K562 (cell line): Measurements from ENCODE around the gene PDGFC. TPM values are rescaled to one million over a fixed set of nuclear protein-coding genes. Genes with fewer than 3 reads are reported as not detected.

Experiments used
- ATAC-seq: fragments of 200-7000 bp; cut with Tn5 transposase; 3 replicates; pipeline ENCODE4 v1.9.1; 2020; ENCODE audit warnings: moderate library complexity
- BruUV-seq: library from RNA; stranded (reverse); fragments of 400-500 nt; replicated peaks from 2 replicates; lab custom pipeline; 2021; lab: Mats Ljungman, UMichigan
- CTCF ChIA-PET: fragments of 300-600 bp; formaldehyde crosslinking; extraction: SDS; loops from one replicate; lab custom pipeline; 2021; ENCODE audit warnings: low intra/inter-chr PET ratio; lab: Yijun Ruan, JAX
- POLR2A ChIA-PET: fragments of 300-600, 350-650 bp; sonication (Branson Sonifier 250); formaldehyde crosslinking; extraction: SDS; loops from one replicate; lab custom pipeline; 2021; ENCODE audit warnings: antibody characterized with exemption, inconsistent platforms; lab: Yijun Ruan, JAX
- DNase-seq, 4 experiments: peaks; one replicate each; pipeline versions ENCODE4 v3.0.0 to v3.0.0-alpha.2; 2011 to 2018; ENCODE audit warnings: low spot score in 3 of 4, mixed read lengths in 3 of 4; ENCODE audit errors: extremely low read depth in 1 of 4
- FAIRE-seq: peaks from 2 replicates; lab custom pipeline; 2011; peaks lifted over from hg19 to GRCh38; lab: Jason Lieb, UNC
- H2AFZ ChIP-seq: 2 replicates; pipeline ENCODE4 v1.6.0; 2011; ENCODE audit warnings: low read depth, low read length, control low read depth, inconsistent platforms
- H3K27ac ChIP-seq: fragments of 200-600 bp; 3 replicates; pipeline ENCODE4 v1.8.0; 2011; ENCODE audit warnings: low read depth, mild to moderate bottlenecking, control low read depth, inconsistent platforms, low read length, moderate library complexity, mixed read lengths; ENCODE audit errors: extremely low read depth
- H3K27me3 ChIP-seq, 2 experiments: fragments of 300-600 bp in 1 of 2; 2 replicates in 1 of 2; 3 replicates in 1 of 2; pipeline versions ENCODE4 v1.6.0 to v1.8.0; 2011; ENCODE audit warnings: inconsistent platforms in 2 of 2, low read length in 2 of 2, mild to moderate bottlenecking in 1 of 2, mixed read lengths in 1 of 2, moderate library complexity in 1 of 2; ENCODE audit not compliant: control insufficient read depth in 2 of 2, insufficient read depth in 2 of 2
- H3K36me3 ChIP-seq: fragments of 300-600 bp; 3 replicates; pipeline ENCODE4 v1.8.0; 2011; ENCODE audit warnings: mild to moderate bottlenecking, low read length, inconsistent platforms; ENCODE audit not compliant: control insufficient read depth, insufficient read depth
- H3K4me1 ChIP-seq, 2 experiments: fragments of 200-600 bp in 1 of 2; replicated peaks in 1 of 2; 2 replicates in 1 of 2; 3 replicates in 1 of 2; pipeline versions ENCODE4 v1.5.1 to v1.8.0; 2011; ENCODE audit warnings: inconsistent platforms in 2 of 2, low read length in 2 of 2, mild to moderate bottlenecking in 1 of 2, mixed read lengths in 1 of 2, moderate library complexity in 1 of 2; ENCODE audit not compliant: control insufficient read depth in 2 of 2, insufficient read depth in 2 of 2
- H3K4me2 ChIP-seq: 2 replicates; pipeline ENCODE4 v1.6.1; 2011; ENCODE audit warnings: low read length, control low read depth, inconsistent platforms, mixed read lengths; ENCODE audit not compliant: insufficient read depth
- H3K4me3 ChIP-seq: fragments of 200-600 bp; sonication (generic), shearing (Covaris generic); 2 replicates; pipeline ENCODE4 v1.5.1; 2016; ENCODE audit warnings: control low read depth, inconsistent platforms
- H3K79me2 ChIP-seq: fragments of 200-600 bp; 3 replicates; pipeline ENCODE4 v1.8.0; 2011; ENCODE audit warnings: low read length, inconsistent platforms; ENCODE audit not compliant: control insufficient read depth, insufficient read depth
- H3K9ac ChIP-seq, 2 experiments: 2 replicates each; pipeline versions ENCODE4 v1.6.0 to v1.6.1; 2011; ENCODE audit warnings: low read depth in 2 of 2, low read length in 2 of 2, control low read depth in 1 of 2, inconsistent platforms in 1 of 2, mild to moderate bottlenecking in 1 of 2, mixed read lengths in 1 of 2; ENCODE audit not compliant: insufficient read depth in 1 of 2
- H3K9me1 ChIP-seq: one replicate; pipeline ENCODE4 v1.6.0; 2011; ENCODE audit warnings: inconsistent platforms, mild to moderate bottlenecking, low read length, moderate library complexity; ENCODE audit not compliant: control insufficient read depth, insufficient read depth
- H3K9me3 ChIP-seq: replicated peaks from 2 replicates; pipeline ENCODE4 v1.5.1; 2011; ENCODE audit warnings: low read depth, low read length, inconsistent platforms; ENCODE audit not compliant: control insufficient read depth, insufficient read depth
- H4K20me1 ChIP-seq: replicated peaks from 2 replicates; pipeline ENCODE4 v1.6.1; 2011; ENCODE audit warnings: low read length, inconsistent platforms, mixed read lengths; ENCODE audit not compliant: control insufficient read depth, insufficient read depth
- ESRRB ChIP-seq: fragments of 250-450 bp; sonication (Bioruptor Pico); IDR thresholded peaks from 2 replicates; pipeline ENCODE4 v1.5.0; 2020; ENCODE audit warnings: mild to moderate bottlenecking, moderate library complexity, borderline replicate concordance
- KDM2B ChIP-seq: fragments of 250-450 bp; sonication (Bioruptor Pico); IDR thresholded peaks from 2 replicates; pipeline ENCODE4 v1.8.0; 2021; ENCODE audit warnings: mild to moderate bottlenecking, moderate library complexity
- MAFF ChIP-seq: IDR thresholded peaks from 2 replicates; pipeline ENCODE4 v1.6.1; 2012; ENCODE audit warnings: low read length, improper control_type of control experiment
- POLR2G ChIP-seq: fragments of 200-400 bp; formaldehyde crosslinking; IDR thresholded peaks from 2 replicates; pipeline ENCODE4 v1.6.1; 2017; ENCODE audit warnings: low read depth, mild to moderate bottlenecking, antibody characterized with exemption, low read length, moderate library complexity
- PYGO2 ChIP-seq: fragments of 450-650 bp; IDR thresholded peaks from 2 replicates; pipeline ENCODE4 v1.6.1; 2016; ENCODE audit warnings: mild to moderate bottlenecking, missing genetic modification characterization, moderate library complexity, missing compliant biosample characterization
- SNIP1 ChIP-seq: fragments of 450-650 bp; IDR thresholded peaks from 2 replicates; pipeline ENCODE4 v1.7.1; 2017; ENCODE audit warnings: low read depth, mild to moderate bottlenecking
- TCF7L2 ChIP-seq: fragments of 150-350 bp; IDR thresholded peaks from 2 replicates; pipeline ENCODE4 v1.6.1; 2016; ENCODE audit warnings: low read depth, mild to moderate bottlenecking, low read length, moderate library complexity
- ZKSCAN1 ChIP-seq: fragments of 150-350 bp; IDR thresholded peaks from 2 replicates; pipeline ENCODE4 v1.6.1; 2016; ENCODE audit warnings: low read depth, low read length
- ZNF134 ChIP-seq: fragments of 250-450 bp; sonication (Bioruptor Pico); conservative IDR thresholded peaks from 2 replicates; pipeline ENCODE4 v1.4.0; 2020
- ZNF644 ChIP-seq: fragments of 200-800 bp; sonication (Bioruptor generic); IDR thresholded peaks from 2 replicates; pipeline ENCODE4 v1.6.1; 2016; ENCODE audit warnings: low read depth, missing genetic modification characterization, missing compliant biosample characterization
- WGBS: fragments of 100-300 bp; shearing (Covaris generic); methylation state at CpG from one replicate; pipeline ENCODE4 v1.1.6; 2016; ENCODE audit warnings: low coverage, mixed read lengths; ENCODE audit not compliant: insufficient coverage; ENCODE audit errors: missing lambda C conversion rate; 5-methylcytosine and 5-hydroxymethylcytosine counted together
- in situ Hi-C: fragments of 300-500 bp; cut with MboI; formaldehyde crosslinking; loops from 4 replicates; pipeline ENCODE4 v1.15.0; 2018; ENCODE audit warnings: inconsistent platforms, mixed read lengths
- intact Hi-C: fragments of 100-400 bp; cut with micrococcal nuclease; formaldehyde crosslinking; loops from 2 replicates; pipeline ENCODE4 v1.14.2; 2022
- polyA plus RNA-seq, 8 experiments: library from polyadenylated mRNA; depleted of rRNA in 4 of 8; stranded (reverse) in 5 of 8; unstranded in 3 of 8; fragments of >200 nt; fragmentation: Nextera tagmentation in 2 of 8; fragmentation: Illumina TruSeq in 1 of 8; extraction: Ambion mirVana in 2 of 8; extraction: Trizol in 1 of 8; gene quantifications; 2 replicates each; pipeline versions ENCODE4 v1.2.1 to v1.2.3, GENCODE V29; 2011 to 2014; ENCODE audit warnings: inconsistent platforms in 1 of 8, missing spikeins in 1 of 8
- total RNA-seq, 7 experiments: library from RNA; depleted of rRNA in 6 of 7; stranded (reverse); fragments of >200 nt in 6 of 7; fragmentation: Illumina TruSeq in 2 of 7; extraction: Trizol in 2 of 7; gene quantifications; 2 replicates each; pipeline versions ENCODE4 v1.2.1 to v1.2.3, GENCODE V29; 2011 to 2021; ENCODE audit warnings: low replicate concordance in 1 of 7
- TF ChIP-seq, protein P1 (sequence below): fragments of 200-800 bp; sonication (Bioruptor generic); IDR thresholded peaks from 2 replicates; pipeline ENCODE4 v1.6.1; 2017; ENCODE audit warnings: missing genetic modification characterization, missing compliant biosample characterization

Gene PDGFC
- total and polyA plus RNA-seq, 9 of the 15 experiments (the other 6 are each of a cell fraction or from before 2014, with no cell fraction given), result not detected

DNA sequence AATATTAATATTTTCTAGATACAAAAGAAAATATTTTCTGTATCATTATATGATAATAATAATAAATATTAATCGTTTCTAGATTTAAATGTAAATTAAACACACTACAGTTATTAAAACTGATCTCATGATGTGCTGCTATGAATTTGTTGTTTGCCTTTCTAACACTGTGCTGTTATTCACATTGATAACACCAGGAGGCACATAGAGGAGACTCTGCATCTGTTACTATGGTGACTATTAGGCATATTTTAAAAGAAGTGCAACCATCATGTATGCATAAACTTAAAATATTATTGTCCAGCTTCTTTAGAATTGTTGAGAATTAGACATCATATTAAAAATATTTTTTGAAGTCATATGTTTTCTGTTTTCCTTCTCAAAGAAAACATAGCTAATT is 11.8 kb upstream of the PDGFC start:
- Histone ChIP-seq H3K27ac (no peak overlapping the region), H2AFZ (no peak overlapping the region), H3K9ac (no peak overlapping the region), H3K9me1 (no peaks in the 10 kb centered on the region), H4K20me1 (no peaks in the 10 kb centered on the region), H3K4me3 (no peak overlapping the region)
- WGBS, result 0% methylated on average over 1 of the region's 1 CpG
- in situ Hi-C loops, result no loop called here
- TF ChIP-seq ZNF644 (tag), result no peak
- no peak for TF ChIP-seq ZNF134 (CRISPR knock-in tag)
- TF ChIP-seq KDM2B (CRISPR knock-in tag), result no peak
- no peak for TF ChIP-seq PYGO2 (tag)
- no peak for TF ChIP-seq SNIP1
- TF ChIP-seq MAFF, result no peak
- TF ChIP-seq ESRRB (CRISPR knock-in tag), result no peak
- TF ChIP-seq TCF7L2, result no peak
- TF ChIP-seq POLR2G, result no peak
- no peak for TF ChIP-seq ZKSCAN1
- TF ChIP-seq, protein P1, sequence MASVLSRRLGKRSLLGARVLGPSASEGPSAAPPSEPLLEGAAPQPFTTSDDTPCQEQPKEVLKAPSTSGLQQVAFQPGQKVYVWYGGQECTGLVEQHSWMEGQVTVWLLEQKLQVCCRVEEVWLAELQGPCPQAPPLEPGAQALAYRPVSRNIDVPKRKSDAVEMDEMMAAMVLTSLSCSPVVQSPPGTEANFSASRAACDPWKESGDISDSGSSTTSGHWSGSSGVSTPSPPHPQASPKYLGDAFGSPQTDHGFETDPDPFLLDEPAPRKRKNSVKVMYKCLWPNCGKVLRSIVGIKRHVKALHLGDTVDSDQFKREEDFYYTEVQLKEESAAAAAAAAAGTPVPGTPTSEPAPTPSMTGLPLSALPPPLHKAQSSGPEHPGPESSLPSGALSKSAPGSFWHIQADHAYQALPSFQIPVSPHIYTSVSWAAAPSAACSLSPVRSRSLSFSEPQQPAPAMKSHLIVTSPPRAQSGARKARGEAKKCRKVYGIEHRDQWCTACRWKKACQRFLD (CRISPR knock-in tag), result no peak
- TF ChIP-seq, all 486 proteins: peak for 0
- intact Hi-C loops, result no loop called here
- BruUV-seq, result no TSS peak
- POLR2A ChIA-PET, result no interaction called here
- DNase-seq, result no peak
- H3K4me2 ChIP-seq, result no peak overlapping the region
- CTCF ChIA-PET, result no interaction called here
- H3K79me2 ChIP-seq, result no peaks in the 10 kb centered on the region
- FAIRE-seq, result no peak
- no peaks in the 10 kb centered on the region for H3K36me3 ChIP-seq
- no peak for ATAC-seq
- H3K4me1 ChIP-seq, result no peaks in the 10 kb centered on the region
- no peaks in the 10 kb centered on the region for H3K9me3 ChIP-seq
- H3K27me3 ChIP-seq, result no peaks in the 10 kb centered on the region
